GM20431 (cell line): ENCODE results near the gene NWD2.

Experiments
- in situ Hi-C: fragments of 300-500 bp; cut with MseI, MboI; formaldehyde crosslinking; loops from one replicate; pipeline ENCODE4 v1.15.0; 2020; ENCODE audit warnings: low sequenced_read_pairs; ENCODE audit not compliant: unreplicated experiment

NWD2 gene

DNA sequence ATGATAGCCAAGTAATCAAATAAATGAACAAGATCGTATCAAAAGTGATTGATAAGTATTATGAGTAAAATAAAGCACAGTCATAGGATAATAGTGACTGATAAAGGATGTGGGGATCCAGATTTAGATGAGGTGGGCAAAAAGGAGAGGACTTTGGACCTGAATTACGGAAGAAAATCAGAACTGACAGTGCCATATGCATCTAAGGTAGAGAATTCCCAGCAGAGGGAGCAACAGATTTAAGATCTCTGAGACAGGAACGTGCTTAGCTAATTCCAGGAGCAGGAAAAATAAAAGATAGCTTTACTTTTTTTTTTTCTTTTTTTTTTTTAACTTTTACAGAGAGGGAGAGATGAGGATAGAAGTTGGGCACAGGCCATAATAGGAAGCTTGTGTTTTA is 189.9 kb downstream of the NWD2 start:
- in situ Hi-C loops: no loop called here

DNA sequence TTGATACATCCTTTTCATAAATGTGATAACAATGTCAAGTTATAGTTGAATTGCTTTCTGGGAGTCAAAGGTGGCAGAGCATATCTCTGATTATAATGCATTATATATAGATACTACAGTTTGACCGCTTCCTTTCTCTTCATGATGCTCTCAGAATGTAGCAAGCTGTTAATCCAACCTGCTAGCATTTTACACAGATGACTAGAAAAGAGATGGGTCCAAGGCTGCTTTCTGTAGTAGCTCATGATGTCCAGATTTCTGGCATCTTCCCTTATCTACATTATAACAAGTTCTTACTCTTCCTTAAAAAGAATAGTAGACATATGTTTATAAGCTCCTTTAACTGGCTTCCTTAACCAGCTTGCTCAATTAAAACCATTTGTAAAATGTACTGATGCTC is 192.0 kb downstream of the NWD2 start:
- in situ Hi-C loops: no loop called here

DNA sequence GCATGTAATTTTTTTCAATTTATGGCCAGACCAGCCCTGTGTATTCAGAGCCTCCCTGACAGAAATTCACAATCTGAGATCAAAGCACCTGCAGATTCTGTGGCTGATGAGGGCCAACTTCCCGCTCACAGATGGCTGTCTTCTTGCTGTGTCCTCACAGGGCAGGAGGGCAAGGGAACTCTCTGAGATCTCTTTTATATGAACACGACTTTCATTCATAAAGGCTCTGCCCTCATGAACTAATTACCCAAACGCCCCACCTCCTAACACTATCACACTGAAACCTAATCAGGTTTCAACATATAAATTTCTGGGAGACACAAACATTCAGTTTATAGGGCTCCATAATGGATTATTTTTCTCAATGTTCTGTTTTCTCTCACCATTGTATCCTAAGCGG is 192.6 kb downstream of the NWD2 start:
- in situ Hi-C loops: no loop called here

DNA sequence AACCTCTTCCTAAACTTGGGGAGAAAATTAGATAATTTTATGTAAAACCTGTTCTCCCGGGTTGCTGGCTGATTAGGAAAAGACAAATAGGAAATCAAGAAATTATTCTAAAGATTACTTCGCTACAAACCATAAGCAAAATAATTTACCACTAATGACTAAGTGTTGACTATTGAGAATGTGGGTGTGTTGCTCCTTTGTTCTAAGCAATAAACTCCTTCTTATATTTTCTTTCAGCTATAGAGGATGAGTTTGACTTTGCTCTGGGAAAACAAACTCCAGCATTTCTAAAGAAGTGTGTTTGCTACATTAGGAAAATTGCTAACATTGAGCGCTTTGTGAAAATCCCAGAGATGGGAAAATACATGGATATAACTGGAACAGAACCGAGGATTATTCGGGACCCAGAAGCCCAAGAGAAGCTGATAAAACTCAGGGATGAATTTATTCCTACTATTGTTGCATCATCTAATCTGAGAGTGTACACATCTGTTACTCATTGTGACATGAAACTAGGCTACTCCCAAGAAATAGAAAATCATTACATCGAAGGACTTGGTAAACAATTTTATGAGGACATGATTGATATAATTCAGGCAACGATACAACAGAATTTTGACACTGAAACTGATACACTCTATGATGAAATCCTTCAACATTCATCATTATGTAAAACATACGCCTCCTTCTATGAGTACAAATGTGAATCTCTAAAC is 194.2 kb downstream of the NWD2 start:
- in situ Hi-C loops: no loop called here

DNA sequence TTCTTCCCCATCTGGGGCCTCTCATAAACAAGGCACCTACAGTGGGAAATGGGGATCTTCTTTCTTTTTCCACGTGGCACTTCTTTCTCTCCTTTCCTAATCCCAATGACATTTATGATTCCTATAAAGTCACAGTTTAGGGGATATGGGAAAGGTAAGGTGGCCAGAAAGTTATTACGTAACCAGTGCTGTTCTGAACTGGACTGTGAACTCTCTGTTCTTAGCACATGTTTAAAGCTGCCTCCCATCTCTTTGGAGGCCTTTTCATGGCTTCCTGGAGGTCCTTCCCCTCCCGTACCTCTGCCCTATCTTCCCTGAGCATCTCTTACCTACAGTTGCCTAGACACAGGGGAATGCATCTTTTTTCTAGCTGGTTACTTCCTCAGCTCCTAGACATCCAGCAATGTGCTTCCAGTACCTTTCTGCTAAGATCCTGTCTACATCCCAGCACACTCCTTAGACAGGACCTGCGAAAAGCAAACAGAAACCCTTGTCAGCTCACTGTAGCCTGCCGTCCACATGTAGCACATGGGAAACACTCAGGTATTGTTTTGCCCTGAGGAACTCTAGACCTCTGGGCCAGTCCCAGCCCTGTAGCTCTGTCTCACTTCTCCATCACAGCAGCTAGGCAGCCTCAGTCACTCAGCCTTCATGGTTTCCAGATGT is 195.4 kb downstream of the NWD2 start:
- in situ Hi-C loops: no loop called here

DNA sequence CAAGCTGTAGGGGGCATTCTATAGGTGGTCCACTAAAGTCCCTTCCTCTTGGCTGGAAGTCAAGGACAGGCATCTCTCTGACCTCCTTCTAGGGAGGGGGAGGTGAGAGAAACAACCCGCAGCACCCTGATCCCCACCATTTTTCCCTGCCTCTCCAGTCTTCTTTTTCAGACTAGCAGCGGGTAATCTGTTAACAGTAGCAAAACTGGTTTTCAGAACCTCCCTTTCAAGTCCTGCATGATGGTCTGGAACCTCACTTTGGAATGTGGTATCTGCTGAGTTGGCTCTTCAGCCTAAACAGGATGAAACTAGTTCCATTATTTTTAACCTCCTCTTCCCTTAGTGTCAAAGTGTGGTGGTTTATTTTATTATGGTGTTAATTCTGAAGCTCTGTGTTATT is 196.0 kb downstream of the NWD2 start:
- in situ Hi-C loops: no loop called here

DNA sequence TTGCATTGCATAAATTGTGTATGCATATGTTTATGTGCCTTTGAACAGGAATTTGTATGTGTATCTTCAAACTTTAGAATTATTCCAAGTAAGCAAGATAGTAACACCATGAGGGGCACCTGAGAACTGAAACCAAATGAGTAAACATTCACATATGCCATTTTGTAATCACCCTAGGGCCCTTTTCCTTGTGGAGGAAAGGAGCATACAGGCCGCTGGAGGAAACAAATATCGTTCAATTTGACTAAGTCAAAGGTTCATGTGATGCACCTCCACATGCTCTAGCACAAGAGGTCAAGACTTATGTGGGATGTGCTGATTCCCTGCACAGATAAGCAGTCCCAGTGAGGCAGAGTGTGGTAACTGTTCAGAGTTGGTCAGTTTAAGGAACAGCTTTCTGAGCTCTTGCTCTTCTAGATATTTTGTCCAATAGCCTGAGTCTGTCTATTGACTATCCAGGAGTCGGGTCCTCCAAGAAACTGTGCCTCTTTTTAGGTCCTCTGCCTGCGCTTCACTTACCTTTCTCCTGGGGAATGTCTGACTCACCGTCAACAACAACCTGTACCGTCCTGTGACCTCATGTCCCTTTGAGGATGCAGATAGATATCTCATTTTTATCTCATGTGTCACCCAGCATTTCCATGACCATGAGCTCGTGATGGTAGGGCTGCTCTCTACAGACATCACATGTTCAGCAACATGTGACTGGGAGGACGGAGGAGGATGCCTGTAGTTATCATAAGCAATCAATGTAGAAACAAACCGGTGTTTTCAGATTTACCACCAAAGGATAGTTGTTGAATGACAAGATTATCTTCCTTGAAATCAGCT is 196.9 kb downstream of the NWD2 start:
- in situ Hi-C loops: no loop called here

DNA sequence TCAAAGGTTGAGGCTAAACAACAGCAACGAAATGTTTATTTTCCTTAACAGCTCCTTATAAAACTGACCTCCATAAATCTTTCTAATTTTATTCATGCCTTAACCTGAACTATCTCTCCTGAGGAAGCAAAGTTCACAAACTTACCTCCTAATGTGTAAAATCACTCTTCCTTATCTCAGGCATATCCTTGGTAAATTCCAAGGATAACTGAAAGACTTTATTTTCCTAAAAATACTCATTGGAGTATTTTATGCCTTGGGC is 197.4 kb downstream of the NWD2 start:
- in situ Hi-C loops: no loop called here

DNA sequence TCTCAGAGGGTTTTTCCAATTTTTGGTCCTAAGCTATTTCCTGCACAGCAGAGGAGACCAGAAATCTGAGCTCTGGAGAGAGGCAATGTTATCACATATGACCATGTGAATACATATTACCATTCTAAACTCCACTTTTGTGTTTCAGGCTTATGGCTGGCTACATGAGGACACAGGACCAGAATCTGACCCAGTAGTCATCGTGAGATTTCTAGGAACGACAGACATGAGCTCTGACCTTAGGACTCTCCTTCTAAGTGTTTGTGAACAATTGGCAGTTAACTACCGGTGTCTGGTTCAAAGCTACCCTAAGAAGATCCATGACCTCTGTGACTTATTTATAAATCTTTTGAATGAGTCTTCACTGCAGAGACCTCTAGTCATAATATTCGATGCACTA is 198.6 kb downstream of the NWD2 start:
- in situ Hi-C loops: no loop called here

DNA sequence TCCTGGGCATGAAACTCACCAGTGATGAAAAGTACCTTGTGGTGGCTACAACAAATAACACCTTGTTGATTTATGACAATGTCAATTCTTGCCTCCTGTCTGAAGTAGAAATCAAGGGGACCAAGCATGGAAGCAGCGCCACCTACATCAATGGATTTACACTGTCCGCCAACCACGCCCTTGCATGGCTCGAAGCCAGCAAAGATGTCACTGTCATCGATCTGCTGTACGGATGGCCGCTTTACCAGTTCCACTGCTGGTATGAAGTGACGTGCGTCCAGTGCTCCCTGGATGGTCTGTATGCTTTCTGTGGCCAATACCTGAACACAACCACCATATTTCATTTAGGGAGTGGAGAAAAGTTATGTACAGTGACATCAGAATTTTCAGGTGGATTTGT is 200.5 kb downstream of the NWD2 start:
- in situ Hi-C loops: no loop called here

DNA sequence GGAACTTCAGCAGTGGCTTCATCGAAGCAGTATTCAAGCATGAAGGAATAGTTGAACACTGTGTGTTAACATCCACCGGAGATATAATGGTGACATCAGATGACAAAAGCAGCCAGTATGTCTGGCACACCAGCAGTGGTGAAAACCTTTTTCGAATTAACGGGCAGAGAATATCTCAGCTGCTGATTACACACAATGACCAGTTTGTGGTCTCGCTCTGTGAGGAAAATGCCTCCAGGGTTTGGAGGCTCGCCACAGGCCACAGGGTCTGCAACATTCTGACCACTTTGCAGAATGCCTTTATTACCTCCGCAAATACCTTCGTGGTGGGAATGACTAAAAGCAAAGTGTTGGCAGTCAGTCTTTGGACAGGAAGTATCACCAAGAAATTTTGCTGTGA is 201.5 kb downstream of the NWD2 start:
- in situ Hi-C loops: no loop called here

DNA sequence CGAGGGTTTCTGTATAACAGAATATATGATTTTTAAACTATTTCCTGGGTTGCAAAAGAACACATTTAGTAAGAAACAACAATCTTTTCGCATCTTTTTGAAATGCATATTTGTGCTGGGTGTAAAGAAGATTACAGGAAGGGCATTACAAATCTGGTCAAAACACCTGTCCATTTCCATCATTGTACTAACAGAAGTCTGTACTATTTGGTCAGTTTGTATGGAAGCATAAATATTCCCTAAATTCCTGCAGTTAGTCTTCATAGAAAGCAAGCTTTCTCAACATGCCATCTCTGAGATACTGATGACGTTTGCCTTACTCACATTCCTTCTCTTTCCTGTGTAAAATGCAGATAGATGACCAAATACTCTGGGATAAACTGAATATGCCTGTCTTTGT is 203.3 kb downstream of the NWD2 start:
- in situ Hi-C loops: no loop called here

DNA sequence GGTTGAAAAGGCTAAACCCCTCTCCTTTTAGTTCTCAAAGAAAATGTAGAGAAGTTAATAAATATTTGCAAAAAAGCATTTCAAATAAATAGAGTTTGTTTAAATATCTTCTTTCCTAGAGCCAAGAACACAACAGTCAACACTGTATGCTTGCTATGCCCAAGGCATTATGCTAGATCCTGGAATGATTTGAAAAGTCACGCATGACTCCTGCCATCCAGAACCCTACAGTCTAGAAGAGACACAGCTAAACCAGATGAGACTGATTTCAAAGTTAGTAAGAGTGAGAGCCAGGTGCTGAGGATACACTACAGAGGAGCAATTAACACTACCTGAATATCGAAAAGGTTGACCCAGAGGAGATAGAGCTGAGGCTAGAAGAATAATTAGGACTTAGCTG is 205.8 kb downstream of the NWD2 start:
- in situ Hi-C loops: loop anchor here (10.0 kb wide), 1 partner anchor 114 kb away; no protein-coding TSS in a partner anchor

DNA sequence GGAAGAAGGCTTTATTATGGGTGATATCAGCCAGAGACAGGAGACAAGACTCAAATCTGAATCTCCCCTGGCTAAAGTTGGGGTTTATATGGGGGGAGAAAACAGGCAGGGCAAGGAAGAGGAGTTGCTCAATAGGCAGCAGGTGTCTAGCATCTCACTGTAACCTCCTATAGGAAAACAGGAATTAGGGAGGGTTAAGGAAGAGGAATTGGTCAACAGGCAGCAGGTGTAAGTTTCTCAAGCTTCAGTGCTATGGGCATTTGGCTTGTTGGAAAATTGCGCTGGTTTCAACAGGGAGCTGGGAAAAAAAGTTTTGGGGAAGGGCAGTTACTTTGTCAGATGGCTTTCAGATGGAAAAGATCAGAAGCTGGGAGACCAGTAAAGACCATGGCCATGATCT is 206.4 kb downstream of the NWD2 start:
- in situ Hi-C loops: loop anchor here (10.0 kb wide), 1 partner anchor 114 kb away; no protein-coding TSS in a partner anchor

DNA sequence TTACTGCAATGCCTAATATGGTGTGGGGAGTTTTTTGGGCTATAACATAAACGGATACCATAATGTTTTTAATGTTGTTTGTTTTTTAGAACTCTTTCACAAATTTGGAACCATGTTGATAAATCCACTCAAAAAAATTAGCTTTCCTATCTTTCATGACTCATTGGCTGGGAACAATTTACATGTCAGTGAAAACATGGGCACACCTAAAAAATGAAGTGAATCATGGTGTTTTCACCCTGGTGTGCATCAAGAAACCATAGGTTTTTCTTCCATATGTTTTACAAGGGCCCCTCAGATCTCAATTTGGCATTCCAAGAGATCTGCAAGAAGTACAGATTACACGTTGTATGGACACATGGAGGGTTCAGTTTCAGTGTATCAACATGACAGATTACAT is 207.1 kb downstream of the NWD2 start:
- in situ Hi-C loops: loop anchor here (10.0 kb wide), 1 partner anchor 113 kb away; no protein-coding TSS in a partner anchor

DNA sequence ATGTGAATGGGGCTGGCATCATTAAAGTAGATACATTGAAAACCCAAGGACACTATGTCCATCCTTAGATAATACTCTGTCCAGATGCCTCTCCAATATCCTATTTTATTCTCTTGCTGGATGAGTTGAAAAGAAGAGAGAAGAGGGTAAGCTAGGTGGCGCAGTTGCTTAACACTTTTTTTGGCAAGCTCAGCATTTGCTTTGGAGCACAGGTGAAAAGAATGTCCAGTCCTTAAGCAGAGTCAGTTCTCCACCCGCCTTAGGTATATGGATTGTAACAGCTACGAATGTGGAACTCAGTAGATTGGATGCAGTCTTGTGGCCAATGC is 208.4 kb downstream of the NWD2 start:
- in situ Hi-C loops: loop anchor here (10.0 kb wide), 1 partner anchor 112 kb away; no protein-coding TSS in a partner anchor

DNA sequence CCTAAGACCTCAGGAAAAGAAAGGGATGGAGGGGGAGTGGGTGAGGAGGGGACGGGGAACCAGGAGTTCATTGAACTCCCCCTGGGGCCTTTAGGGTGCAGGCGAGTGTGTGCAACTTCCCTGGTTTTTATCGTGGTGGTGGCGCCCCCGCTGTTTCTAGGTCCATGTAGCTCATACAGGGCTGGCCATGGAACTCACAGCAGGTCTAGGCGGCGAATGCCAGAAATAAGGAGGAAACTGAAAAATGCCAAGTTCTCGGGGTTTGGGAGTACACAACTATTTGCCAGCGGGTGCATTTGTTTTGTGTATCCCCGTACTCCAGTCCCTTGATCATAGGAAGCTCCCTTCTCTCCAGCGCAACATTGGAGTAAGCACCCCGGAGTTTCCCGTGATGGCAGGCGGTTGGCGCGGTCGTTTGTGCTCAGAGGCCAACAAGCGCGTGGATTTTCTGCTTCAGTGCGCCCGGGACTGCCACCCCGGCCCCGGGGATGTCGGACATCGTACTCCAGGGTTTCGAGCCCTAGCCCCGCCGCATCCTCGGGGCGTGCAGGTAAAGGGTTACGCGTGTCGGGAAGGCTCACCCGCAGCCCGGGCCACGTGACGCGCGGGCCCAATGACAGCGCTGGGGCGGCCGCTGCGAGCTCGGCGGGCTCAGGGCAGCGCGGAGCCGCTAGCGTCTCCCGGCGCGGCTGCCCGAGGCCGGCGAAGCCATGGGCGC is 208.9 kb downstream of the NWD2 start:
- in situ Hi-C loops: loop anchor here (10.0 kb wide), 1 partner anchor 111 kb away; no protein-coding TSS in a partner anchor

DNA sequence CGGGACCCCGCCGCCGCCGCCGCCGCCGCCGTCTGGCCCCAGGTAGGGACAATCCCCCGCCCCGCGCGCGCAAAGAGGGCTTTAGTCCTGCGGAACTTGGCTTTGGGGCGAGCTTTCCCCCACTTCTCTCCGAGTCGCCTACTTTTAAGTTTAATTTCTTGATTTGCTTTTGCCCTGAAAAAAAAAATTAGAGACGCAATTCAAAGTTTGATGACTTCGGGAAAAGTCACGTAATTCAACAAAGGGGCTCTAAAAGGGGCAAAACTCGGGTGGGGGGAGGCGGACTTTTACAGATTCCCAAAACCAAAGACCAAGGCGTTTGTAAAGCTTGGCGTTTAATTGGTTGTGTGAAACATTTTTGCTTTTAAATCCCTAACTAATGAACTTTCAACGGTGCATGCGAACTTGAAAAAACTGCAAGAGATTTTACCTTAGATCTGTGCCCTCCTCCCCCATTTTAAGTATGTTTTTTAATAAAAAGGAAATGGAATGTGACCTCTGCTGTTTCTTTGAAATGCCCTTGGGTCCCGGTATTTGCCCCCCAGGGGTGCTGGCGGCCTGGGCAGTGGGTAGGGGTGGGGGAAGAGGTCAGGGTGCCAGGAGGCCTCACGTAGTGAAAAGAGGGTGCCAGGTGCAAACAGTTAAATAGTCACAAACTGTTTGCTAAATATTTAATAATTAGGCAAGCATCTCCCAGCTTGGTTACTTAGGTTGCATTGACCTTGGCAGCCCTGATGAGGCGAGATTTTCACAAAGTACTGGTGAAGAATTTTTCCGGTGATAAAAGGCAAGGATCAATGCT is 209.7 kb downstream of the NWD2 start:
- in situ Hi-C loops: loop anchor here (10.0 kb wide), 1 partner anchor 111 kb away; no protein-coding TSS in a partner anchor

DNA sequence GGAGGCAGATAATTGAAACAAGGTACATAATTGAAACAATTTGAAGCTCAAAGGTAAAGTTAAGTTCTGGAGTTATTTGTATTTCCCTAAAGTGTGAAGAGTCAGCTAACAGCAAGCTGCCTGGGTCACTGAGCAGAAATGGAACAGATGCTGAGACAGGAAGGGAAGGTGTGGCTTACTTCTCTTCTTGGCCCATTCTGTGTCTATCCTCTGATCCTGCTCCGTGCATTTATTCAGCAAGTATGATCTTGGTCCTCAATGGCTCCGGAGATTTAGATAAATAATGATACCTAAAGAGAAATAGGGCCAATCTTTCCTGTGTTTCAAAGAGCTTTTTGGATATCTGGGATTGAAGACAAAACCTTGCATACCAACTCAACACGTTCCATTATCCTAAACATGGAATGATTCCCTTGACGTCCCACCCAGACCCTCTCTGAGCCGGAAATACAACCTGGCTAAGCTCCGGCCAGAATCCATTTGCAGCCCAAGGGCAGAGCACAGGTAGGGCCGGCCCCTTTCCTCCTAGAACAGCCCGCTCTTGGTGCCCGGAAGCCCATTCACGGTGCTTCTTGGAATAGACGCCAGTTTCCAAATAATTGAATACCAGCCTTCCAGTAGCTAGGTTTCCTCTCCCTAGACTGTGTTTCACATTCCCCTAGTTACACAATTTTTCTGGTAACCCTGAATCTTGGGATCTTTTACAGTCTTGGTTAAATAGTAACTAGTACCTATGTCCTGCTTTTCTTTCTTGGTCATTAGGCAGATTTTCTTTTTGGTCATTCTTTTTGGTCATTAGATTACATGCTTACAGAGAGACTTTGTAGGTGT is 211.0 kb downstream of the NWD2 start:
- in situ Hi-C loops: loop anchor here (10.0 kb wide), 1 partner anchor 109 kb away; no protein-coding TSS in a partner anchor
